IPS DF 6.9 (cell line): Measurements from ENCODE around the gene RUNX1.

Source experiments
- DNase-seq: peaks from one replicate; pipeline ENCODE4 v3.0.0-alpha.2; 2013; ENCODE audit warnings: low read depth, low spot score
- H3K27ac ChIP-seq: one replicate; pipeline ENCODE4 v1.5.1; 2013; ENCODE audit warnings: low read length, control low read depth
- H3K27me3 ChIP-seq: 2 replicates; pipeline ENCODE4 v1.6.1; 2013; ENCODE audit warnings: mild to moderate bottlenecking, low read length; ENCODE audit not compliant: control insufficient read depth, insufficient read depth
- H3K36me3 ChIP-seq: 2 replicates; pipeline ENCODE4 v1.6.1; 2013; ENCODE audit warnings: low read length; ENCODE audit not compliant: control insufficient read depth, insufficient read depth
- H3K4me1 ChIP-seq: 2 replicates; pipeline ENCODE4 v1.6.1; 2013; ENCODE audit warnings: low read length; ENCODE audit not compliant: control insufficient read depth, insufficient read depth
- H3K4me3 ChIP-seq: 2 replicates; pipeline ENCODE4 v1.5.1; 2013; ENCODE audit warnings: mild to moderate bottlenecking, low read length
- H3K9me3 ChIP-seq: 2 replicates; pipeline ENCODE4 v1.6.1; 2013; ENCODE audit warnings: low read length, inconsistent platforms; ENCODE audit not compliant: control insufficient read depth, insufficient read depth
- WGBS: extraction: QIAGEN DNeasy Blood & Tissue Kit; methylation state at CpG from one replicate; pipeline ENCODE4 v1.1.7; 2013; ENCODE audit warnings: mixed read lengths, missing lambda C conversion rate; ENCODE audit not compliant: insufficient read length, insufficient coverage; 5-methylcytosine and 5-hydroxymethylcytosine counted together

The RUNX1 gene

DNA sequence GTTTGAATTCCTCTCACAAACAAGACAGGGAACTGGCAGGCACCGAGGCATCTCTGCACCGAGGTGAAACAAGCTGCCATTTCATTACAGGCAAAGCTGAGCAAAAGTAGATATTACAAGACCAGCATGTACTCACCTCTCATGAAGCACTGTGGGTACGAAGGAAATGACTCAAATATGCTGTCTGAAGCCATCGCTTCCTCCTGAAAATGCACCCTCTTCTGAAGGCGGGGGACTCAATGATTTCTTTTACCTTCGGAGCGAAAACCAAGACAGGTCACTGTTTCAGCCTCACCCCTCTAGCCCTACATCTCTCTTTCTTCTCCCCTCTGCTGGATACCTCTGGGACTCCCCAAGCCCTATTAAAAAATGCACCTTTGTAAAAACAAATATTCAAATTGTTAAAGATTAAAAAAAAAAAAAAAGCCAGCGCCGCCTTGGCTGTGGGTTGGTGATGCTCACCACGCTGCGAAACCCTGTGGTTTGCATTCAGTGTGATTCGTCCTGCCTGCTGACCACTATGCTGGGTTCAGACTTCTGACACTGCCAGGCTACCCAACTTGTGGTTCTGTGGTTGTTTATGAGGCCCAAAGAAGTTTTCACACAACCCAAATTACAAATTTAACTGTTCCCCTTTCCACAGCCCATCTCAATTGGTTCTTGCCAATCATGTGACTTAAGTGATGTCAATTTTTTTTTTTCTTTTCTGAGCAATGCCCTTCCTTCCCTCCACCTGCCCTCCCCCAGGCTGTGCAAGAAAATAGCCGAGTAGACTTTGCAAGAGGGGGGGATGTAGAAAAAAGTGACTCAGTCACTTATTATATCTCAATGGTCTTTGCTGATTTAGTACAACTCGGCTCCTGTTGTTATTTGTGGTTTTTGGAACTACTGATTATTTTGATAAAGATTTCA, at the start of gene RUNX1:
Gene RUNX1 (minus strand): TSS at position 597 of the 912 bp plus-strand sequence.
- Histone ChIP-seq H3K9me3 (no peaks in the 10 kb centered on the region), H3K27ac (no peak within 1 kb of the TSS), H3K4me1 (0 out of 2 replicates have a peak, but pooled peaks cover 2% of the 10 kb centered on the region), H3K4me3 (no peak within 1 kb of the TSS), H3K36me3 (no peaks in the 10 kb centered on the region), H3K27me3 (no peaks in the 10 kb centered on the region)
- no peak for DNase-seq
- WGBS = no CpG with 5 or more reads among the region's 14 CpGs

DNA sequence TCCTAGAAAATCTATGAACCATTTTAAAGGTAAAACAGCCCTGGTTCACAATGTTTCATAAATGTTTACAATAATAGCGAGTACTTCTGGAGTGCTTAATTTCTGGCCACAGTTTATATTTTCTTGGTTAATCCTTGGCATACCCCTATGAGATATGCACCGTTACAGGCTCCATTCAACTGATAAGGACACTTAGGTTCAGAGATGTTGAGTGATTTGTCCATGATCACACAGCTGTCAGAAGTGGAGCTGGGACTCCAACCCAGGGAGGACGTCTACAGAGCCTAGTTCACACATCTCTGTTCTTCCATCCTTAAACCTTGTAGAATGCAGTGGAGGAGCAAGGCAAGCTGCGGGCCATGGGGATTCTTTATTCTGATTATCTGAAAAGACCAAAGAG, 48.4 kb upstream of the RUNX1 start:
- Histone ChIP-seq H3K27me3 (no peaks in the 10 kb centered on the region), H3K27ac (no peak overlapping the region)
- WGBS = no CpG with 5 or more reads among the region's 4 CpGs

DNA sequence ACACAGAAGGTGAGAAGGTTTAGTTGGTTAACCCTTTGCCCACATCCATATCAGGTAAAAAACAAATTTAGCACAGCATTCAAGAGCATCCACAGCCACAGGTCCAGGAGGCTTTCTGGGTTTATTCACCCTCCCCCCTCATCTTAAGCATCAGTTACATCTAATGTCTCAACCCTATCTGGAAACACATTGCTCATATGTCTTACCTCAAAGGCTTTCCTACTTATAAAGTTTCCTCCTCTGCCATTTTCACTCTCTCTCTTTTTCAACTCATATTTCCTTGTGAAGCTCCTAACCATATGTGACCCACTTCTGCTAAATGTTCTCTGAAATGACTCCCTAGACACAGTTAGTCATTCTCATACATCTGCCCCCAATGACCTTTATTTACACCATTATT, 47.9 kb upstream of the RUNX1 start:
- H3K4me3 ChIP-seq = no peak overlapping the region
- H3K27ac ChIP-seq = no peak overlapping the region
- H3K4me1 ChIP-seq = no peaks in the 10 kb centered on the region
- no peak for DNase-seq
- no peaks in the 10 kb centered on the region for H3K36me3 ChIP-seq
- no peaks in the 10 kb centered on the region for H3K9me3 ChIP-seq
- H3K27me3 ChIP-seq = no peaks in the 10 kb centered on the region

More for the DNA sequence above, 48.4 kb upstream of the RUNX1 start:
- no peak for DNase-seq
- Histone ChIP-seq H3K4me1 (no peaks in the 10 kb centered on the region), H3K4me3 (no peak overlapping the region), H3K36me3 (no peaks in the 10 kb centered on the region), H3K9me3 (no peaks in the 10 kb centered on the region)

DNA sequence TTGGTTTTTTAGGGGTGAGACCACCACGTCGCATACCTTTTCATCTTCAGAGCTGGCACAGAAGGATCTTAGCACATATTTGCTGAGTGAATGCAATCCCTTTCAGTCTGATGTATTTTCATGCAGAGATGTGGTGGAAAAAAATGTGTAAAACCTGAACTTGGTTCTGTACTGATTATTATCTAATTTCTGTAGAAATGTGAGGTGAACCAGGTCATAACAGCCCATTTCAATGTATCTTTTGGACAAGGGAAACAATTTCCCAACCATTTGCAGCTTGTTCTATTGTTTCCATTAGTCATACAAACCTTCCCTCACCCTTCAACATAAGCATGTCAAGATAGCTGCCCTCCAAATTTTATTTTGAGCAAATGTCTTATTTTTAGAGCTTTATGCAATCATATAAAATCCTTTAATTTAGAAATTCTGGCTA, 46.8 kb upstream of the RUNX1 start:
- H3K27me3 ChIP-seq = no peaks in the 10 kb centered on the region
- no peak for DNase-seq
- no CpG with 5 or more reads among the region's 2 CpGs for WGBS
- no peak overlapping the region for H3K4me3 ChIP-seq
- no peaks in the 10 kb centered on the region for H3K4me1 ChIP-seq
- H3K36me3 ChIP-seq = no peaks in the 10 kb centered on the region
- H3K9me3 ChIP-seq = no peaks in the 10 kb centered on the region
- no peak overlapping the region for H3K27ac ChIP-seq

DNA sequence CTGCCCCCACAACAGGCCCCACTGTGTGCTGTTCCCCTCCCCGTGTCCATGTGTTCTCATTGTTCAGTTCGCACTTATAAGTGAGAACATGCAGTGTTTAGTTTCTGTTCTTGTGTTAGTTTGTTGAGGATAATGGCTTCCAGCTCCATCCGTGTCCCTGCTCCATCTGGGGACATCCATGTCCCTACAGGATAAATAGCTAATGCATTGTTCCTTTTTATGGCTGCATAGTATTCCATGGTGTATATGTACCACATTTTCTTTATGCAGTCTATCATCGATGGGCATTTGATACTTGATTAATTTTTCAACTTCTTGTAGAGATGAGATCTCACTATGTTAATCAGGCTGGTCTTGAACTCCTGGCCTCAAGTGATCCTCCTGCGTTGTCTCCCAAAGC, 44.4 kb upstream of the RUNX1 start:
- Histone ChIP-seq H3K4me1 (no peaks in the 10 kb centered on the region), H3K4me3 (no peak overlapping the region), H3K27me3 (no peaks in the 10 kb centered on the region), H3K36me3 (no peaks in the 10 kb centered on the region), H3K27ac (no peak overlapping the region), H3K9me3 (no peaks in the 10 kb centered on the region)
- WGBS = no CpG with 5 or more reads among the region's 5 CpGs
- DNase-seq = no peak

DNA sequence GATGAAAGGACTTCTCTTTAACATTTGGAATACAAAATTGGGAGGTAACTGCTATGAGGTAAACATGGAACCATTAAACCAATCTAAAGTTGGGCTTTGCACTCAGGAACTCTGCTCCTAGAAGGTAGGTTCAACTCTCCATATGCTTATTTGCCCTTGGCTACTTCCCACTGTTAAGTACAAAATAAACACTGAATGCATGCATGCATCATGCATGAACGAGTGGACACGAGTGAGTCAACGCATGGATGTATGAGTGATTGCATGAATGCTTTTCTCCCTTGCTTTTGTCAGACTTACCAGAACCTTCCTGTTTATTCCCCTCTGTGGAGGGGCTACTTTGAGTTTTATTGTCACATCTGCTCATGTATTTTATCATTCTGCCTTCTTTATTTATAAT, 42.4 kb upstream of the RUNX1 start:
- no peak overlapping the region for H3K4me3 ChIP-seq
- no peaks in the 10 kb centered on the region for H3K9me3 ChIP-seq
- H3K27ac ChIP-seq = no peak overlapping the region
- H3K27me3 ChIP-seq = no peaks in the 10 kb centered on the region
- no peak for DNase-seq
- H3K36me3 ChIP-seq = no peaks in the 10 kb centered on the region
- WGBS = no CpG with 5 or more reads among the region's 3 CpGs
- no peaks in the 10 kb centered on the region for H3K4me1 ChIP-seq

DNA sequence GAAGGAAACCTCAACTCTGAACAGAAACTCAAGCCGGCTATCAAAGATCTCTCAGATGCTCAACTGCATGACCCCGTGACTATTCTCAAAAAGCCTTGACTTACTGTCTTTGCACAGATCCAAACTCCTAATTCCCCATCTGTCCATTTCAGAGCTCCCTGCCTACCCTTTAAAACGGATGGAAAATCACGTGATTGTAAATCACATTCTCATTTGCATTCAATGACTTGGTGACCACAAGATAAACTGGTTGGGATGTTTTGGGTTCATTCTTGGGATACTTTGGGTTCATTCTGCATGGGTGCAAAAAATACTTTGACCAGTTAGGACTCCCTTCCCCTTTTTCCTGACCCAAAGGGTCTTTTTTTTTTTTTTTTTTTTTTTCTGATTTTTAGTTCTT, 41.3 kb upstream of the RUNX1 start:
- Histone ChIP-seq H3K9me3 (no peaks in the 10 kb centered on the region), H3K27ac (no peak overlapping the region), H3K4me1 (no peaks in the 10 kb centered on the region), H3K4me3 (no peak overlapping the region), H3K27me3 (no peaks in the 10 kb centered on the region), H3K36me3 (no peaks in the 10 kb centered on the region)
- WGBS = no CpG with 5 or more reads among the region's 4 CpGs
- DNase-seq = no peak

DNA sequence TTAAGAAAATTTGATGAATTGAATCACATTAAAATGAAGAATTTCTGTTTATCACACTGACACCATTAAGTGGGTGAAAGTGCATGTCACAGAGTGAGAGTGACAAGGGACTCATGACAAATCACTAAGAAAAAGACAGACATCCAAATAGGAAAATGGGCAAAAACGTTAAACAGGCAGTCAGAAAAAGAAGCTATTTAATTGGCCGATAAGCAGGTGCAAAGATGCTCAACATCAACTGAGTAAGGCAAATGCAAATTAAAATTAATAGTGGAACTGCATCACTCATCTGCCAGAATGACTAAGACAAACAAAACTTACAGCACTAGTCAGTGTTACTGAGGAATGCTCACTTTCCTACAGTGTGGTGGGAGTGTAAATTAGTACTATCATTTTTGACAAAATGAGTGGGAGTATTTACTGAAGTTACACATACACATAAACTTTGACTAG, 39.2 kb upstream of the RUNX1 start:
- Histone ChIP-seq H3K4me1 (no peaks in the 10 kb centered on the region), H3K27ac (no peak overlapping the region), H3K4me3 (no peak overlapping the region), H3K36me3 (no peaks in the 10 kb centered on the region), H3K27me3 (no peaks in the 10 kb centered on the region), H3K9me3 (no peaks in the 10 kb centered on the region)
- no peak for DNase-seq
- WGBS = no CpG with 5 or more reads among the region's 2 CpGs

DNA sequence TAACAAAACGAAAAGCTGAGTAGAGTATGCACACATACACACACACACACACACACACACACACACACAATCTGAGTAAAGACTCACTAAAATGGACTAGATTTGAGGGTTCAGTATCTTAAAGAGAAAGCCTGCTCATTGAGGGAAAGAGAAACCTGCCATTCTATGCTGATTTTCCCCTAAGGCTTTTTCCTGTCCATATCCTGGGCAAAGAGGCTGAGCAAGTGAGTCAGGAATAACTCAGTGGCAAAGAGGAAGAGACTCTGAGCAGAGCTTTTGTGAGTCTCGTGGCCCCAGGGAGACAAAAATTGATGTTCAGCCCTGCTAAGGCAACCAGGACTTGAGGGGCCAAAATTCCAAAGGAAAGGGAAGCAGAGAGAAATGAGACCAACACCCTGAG, 37.3 kb upstream of the RUNX1 start:
- Histone ChIP-seq H3K36me3 (no peaks in the 10 kb centered on the region), H3K4me3 (no peak overlapping the region), H3K27ac (no peak overlapping the region), H3K27me3 (no peaks in the 10 kb centered on the region), H3K4me1 (no peaks in the 10 kb centered on the region), H3K9me3 (no peaks in the 10 kb centered on the region)
- WGBS = no CpG with 5 or more reads among the region's 2 CpGs
- no peak for DNase-seq

DNA sequence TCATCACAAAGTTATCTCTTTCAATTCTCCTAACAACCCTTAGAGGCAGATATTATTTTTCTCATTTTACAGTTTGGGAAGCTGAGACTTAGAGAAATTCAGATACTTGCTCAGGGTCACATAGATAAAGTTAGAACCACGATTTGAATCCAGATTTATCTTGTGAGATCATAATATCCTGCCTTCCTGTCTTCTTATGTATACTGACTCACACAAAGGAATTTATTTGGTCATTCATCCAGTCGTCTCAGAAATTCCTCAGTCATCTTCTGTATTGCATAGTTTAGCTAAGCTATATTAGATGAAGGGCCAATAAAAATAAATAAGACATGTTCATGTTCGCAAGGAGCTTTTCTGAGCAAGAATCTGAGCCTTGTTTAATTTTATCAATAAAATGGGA, 35.8 kb upstream of the RUNX1 start:
- no peaks in the 10 kb centered on the region for H3K4me1 ChIP-seq
- no peaks in the 10 kb centered on the region for H3K36me3 ChIP-seq
- no peak overlapping the region for H3K4me3 ChIP-seq
- H3K9me3 ChIP-seq = no peaks in the 10 kb centered on the region
- no peaks in the 10 kb centered on the region for H3K27me3 ChIP-seq
- WGBS = no CpG with 5 or more reads among the region's 3 CpGs
- no peak overlapping the region for H3K27ac ChIP-seq
- no peak for DNase-seq

DNA sequence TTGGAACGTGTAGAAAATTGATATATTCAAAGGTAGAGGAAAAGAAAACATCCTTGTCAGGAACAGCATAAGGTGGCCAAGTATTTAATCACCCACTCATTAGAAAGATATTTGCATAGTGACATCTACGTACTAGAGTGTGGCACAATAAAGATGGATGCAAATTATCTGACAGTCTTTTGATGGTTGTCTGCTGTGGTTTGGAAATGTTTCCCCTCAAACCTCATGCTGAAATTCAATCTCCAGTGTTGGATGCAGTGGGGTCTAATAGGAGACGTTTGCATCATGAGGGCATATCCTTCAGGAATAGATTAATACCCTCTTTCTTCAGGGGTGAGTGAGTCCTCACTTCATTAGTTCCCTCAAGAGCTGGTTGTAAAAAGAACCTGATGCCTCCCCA, 34.1 kb upstream of the RUNX1 start:
- WGBS = 100% methylated on average over 1 of the region's 3 CpGs
- H3K36me3 ChIP-seq = no peaks in the 10 kb centered on the region
- H3K9me3 ChIP-seq = no peaks in the 10 kb centered on the region
- H3K27ac ChIP-seq = no peak overlapping the region
- no peak overlapping the region for H3K4me3 ChIP-seq
- no peak for DNase-seq
- H3K27me3 ChIP-seq = no peaks in the 10 kb centered on the region
- H3K4me1 ChIP-seq = no peaks in the 10 kb centered on the region
